Liver (tissue), 3 donors: Measurements from ENCODE around the gene FBXW11.

Experiments used
- EGR1 ChIP-seq, 2 donors: IDR thresholded peaks; 2 replicates each; pipeline ENCODE4 v1.6.1; 2016 to 2018; ENCODE audit warnings: antibody characterized with exemption in 2 of 2, low read depth in 2 of 2
- GABPA ChIP-seq, 2 donors: IDR thresholded peaks in 1 of 2; conservative IDR thresholded peaks in 1 of 2; 2 replicates each; pipeline ENCODE4 v1.6.1; 2016; ENCODE audit warnings: antibody characterized with exemption in 2 of 2, mild to moderate bottlenecking in 1 of 2, moderate library complexity in 1 of 2
- HNF4G ChIP-seq: IDR thresholded peaks from 2 replicates; pipeline ENCODE4 v1.6.1; 2016; ENCODE audit warnings: antibody characterized with exemption
- JUND ChIP-seq, 2 donors: IDR thresholded peaks; 2 replicates each; pipeline ENCODE4 v1.6.1; 2016; ENCODE audit warnings: antibody characterized with exemption in 2 of 2
- RAD21 ChIP-seq, 2 donors: IDR thresholded peaks; 2 replicates each; pipeline ENCODE4 v1.6.1; 2016; ENCODE audit warnings: antibody characterized with exemption in 2 of 2, mild to moderate bottlenecking in 2 of 2
- SP1 ChIP-seq: IDR thresholded peaks from 2 replicates; pipeline ENCODE4 v1.6.1; 2018; ENCODE audit warnings: antibody characterized with exemption, mild to moderate bottlenecking
- TAF1 ChIP-seq: conservative IDR thresholded peaks from 2 replicates; pipeline ENCODE4 v1.6.1; 2016; ENCODE audit warnings: antibody characterized with exemption, mild to moderate bottlenecking
- YY1 ChIP-seq: IDR thresholded peaks from 2 replicates; pipeline ENCODE4 v1.6.1; 2016; ENCODE audit warnings: antibody characterized with exemption, mild to moderate bottlenecking
- TF ChIP-seq, protein P1 (sequence below): fragments of 150-350 bp; IDR thresholded peaks from 2 replicates; pipeline ENCODE4 v1.5.1; 2017; ENCODE audit warnings: improper control_type of control experiment, low read depth, low read length; ENCODE audit not compliant: missing input control
- TF ChIP-seq, protein P2 (sequence below): IDR thresholded peaks from 2 replicates; pipeline ENCODE4 v1.6.1; 2016; ENCODE audit warnings: antibody characterized with exemption, mild to moderate bottlenecking
- TF ChIP-seq, protein P3 (sequence below): IDR thresholded peaks from 2 replicates; pipeline ENCODE4 v1.6.1; 2016; ENCODE audit warnings: antibody characterized with exemption
- TF ChIP-seq, protein P4 (sequence below): IDR thresholded peaks from 2 replicates; pipeline ENCODE4 v1.6.1; 2016; ENCODE audit warnings: antibody characterized with exemption
- donor health status: healthy.
- donor health status: healthy.

DNA sequence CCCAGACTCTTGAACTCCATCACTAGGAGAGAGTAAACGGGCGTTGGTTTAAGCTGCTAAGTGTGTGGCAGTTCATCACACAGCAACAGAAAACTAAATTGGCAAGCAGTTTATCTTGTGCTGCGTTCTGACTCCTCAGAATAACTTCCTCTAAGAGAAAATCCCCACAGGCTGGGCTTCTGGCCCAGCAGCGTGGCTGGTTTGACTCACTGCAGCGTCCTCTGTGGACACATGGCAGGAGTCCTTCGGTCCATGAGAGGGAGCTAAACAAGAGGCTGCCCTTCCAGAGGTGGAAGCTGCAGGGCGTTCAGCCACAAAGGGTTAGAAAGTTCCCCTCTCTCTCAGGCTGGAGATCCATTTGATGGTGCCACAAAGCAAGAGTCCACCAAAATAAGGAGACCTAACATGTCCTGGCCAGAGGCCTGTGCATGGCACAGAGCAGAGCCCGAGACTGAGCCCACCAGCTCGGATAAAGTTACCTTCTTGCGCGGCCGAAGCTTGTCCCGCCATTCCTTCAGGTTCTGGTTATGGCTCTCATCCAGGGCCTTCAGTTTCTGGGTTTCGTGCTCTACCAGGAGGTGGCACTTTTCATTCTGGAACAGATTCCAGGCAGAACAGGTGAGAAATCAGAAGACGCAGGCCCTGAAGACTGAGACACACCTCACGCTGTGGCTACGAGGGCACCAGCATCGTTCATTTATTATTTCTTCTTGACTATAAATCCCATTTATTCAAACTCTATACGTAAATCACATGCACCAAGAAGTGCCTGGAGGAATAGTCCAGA lies 46.2 kb upstream of the FBXW11 start:
- TF ChIP-seq, protein P1, sequence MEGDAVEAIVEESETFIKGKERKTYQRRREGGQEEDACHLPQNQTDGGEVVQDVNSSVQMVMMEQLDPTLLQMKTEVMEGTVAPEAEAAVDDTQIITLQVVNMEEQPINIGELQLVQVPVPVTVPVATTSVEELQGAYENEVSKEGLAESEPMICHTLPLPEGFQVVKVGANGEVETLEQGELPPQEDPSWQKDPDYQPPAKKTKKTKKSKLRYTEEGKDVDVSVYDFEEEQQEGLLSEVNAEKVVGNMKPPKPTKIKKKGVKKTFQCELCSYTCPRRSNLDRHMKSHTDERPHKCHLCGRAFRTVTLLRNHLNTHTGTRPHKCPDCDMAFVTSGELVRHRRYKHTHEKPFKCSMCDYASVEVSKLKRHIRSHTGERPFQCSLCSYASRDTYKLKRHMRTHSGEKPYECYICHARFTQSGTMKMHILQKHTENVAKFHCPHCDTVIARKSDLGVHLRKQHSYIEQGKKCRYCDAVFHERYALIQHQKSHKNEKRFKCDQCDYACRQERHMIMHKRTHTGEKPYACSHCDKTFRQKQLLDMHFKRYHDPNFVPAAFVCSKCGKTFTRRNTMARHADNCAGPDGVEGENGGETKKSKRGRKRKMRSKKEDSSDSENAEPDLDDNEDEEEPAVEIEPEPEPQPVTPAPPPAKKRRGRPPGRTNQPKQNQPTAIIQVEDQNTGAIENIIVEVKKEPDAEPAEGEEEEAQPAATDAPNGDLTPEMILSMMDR = no peak
- TF ChIP-seq, protein P2, sequence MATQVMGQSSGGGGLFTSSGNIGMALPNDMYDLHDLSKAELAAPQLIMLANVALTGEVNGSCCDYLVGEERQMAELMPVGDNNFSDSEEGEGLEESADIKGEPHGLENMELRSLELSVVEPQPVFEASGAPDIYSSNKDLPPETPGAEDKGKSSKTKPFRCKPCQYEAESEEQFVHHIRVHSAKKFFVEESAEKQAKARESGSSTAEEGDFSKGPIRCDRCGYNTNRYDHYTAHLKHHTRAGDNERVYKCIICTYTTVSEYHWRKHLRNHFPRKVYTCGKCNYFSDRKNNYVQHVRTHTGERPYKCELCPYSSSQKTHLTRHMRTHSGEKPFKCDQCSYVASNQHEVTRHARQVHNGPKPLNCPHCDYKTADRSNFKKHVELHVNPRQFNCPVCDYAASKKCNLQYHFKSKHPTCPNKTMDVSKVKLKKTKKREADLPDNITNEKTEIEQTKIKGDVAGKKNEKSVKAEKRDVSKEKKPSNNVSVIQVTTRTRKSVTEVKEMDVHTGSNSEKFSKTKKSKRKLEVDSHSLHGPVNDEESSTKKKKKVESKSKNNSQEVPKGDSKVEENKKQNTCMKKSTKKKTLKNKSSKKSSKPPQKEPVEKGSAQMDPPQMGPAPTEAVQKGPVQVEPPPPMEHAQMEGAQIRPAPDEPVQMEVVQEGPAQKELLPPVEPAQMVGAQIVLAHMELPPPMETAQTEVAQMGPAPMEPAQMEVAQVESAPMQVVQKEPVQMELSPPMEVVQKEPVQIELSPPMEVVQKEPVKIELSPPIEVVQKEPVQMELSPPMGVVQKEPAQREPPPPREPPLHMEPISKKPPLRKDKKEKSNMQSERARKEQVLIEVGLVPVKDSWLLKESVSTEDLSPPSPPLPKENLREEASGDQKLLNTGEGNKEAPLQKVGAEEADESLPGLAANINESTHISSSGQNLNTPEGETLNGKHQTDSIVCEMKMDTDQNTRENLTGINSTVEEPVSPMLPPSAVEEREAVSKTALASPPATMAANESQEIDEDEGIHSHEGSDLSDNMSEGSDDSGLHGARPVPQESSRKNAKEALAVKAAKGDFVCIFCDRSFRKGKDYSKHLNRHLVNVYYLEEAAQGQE = no peak
- TF ChIP-seq, protein P3, sequence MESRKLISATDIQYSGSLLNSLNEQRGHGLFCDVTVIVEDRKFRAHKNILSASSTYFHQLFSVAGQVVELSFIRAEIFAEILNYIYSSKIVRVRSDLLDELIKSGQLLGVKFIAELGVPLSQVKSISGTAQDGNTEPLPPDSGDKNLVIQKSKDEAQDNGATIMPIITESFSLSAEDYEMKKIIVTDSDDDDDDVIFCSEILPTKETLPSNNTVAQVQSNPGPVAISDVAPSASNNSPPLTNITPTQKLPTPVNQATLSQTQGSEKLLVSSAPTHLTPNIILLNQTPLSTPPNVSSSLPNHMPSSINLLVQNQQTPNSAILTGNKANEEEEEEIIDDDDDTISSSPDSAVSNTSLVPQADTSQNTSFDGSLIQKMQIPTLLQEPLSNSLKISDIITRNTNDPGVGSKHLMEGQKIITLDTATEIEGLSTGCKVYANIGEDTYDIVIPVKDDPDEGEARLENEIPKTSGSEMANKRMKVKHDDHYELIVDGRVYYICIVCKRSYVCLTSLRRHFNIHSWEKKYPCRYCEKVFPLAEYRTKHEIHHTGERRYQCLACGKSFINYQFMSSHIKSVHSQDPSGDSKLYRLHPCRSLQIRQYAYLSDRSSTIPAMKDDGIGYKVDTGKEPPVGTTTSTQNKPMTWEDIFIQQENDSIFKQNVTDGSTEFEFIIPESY = no peak
- TF ChIP-seq HNF4G (no peak), YY1 (no peak), EGR1 (IDR thresholded peaks at IDR 0.05; ENCODE audit: low read depth in 2 of 2) (no peak), RAD21 (IDR thresholded peaks at IDR 0.05) (no peak), GABPA (IDR thresholded peaks at IDR 0.05 in 1 of 2, conservative IDR thresholded peaks at IDR 0.05 in 1 of 2) (no peak), TAF1 (no peak), JUND (IDR thresholded peaks at IDR 0.05) (no peak), SP1 (no peak)
- TF ChIP-seq, protein P4, sequence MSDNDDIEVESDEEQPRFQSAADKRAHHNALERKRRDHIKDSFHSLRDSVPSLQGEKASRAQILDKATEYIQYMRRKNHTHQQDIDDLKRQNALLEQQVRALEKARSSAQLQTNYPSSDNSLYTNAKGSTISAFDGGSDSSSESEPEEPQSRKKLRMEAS = no peak
